IPS-15b (cell line): ENCODE results near the gene ZNF511.

Experiments
- H3K27me3 ChIP-seq: one replicate; pipeline ENCODE4 v1.6.1; 2013; ENCODE audit warnings: low read length; ENCODE audit not compliant: control insufficient read depth, insufficient read depth
- H3K36me3 ChIP-seq: one replicate; pipeline ENCODE4 v1.6.1; 2013; ENCODE audit warnings: low read length; ENCODE audit not compliant: control insufficient read depth, insufficient read depth
- H3K4me1 ChIP-seq: one replicate; pipeline ENCODE4 v1.6.1; 2013; ENCODE audit warnings: mild to moderate bottlenecking, low read length; ENCODE audit not compliant: control insufficient read depth, insufficient read depth
- H3K4me3 ChIP-seq: one replicate; pipeline ENCODE4 v1.5.1; 2013; ENCODE audit warnings: low read depth, low read length
- H3K9ac ChIP-seq: one replicate; pipeline ENCODE4 v1.6.1; 2013; ENCODE audit warnings: low read depth, mild to moderate bottlenecking, low read length
- H3K9me3 ChIP-seq: one replicate; pipeline ENCODE4 v1.6.1; 2013; ENCODE audit warnings: mild to moderate bottlenecking, low read length; ENCODE audit not compliant: control insufficient read depth, insufficient read depth

ZNF511 gene

DNA sequence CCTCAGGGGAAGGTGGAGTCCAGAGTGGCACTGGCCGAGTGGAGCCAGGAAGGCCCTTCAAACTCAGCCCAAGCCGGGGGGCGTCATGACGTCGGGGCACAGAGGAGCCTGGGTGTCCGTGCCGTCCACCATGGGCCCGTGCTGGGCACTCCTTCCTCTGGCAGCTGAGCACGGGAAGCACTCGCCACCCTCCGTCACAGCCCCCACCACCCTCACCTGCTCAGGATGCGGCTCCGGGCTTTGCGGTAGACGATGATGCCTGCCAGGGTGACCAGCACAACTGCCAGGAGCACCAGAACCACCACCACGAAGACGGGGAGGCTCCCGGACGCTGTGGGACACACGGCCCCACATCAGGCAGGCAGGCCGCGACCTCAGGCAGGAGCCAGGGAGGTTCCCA is 40.2 kb upstream of the ZNF511 start:
- H3K9ac ChIP-seq = no peak overlapping the region
- no peaks in the 10 kb centered on the region for H3K4me1 ChIP-seq
- no peak overlapping the region for H3K4me3 ChIP-seq
- H3K36me3 ChIP-seq = peaks cover 3% of the 10 kb centered on the region
- H3K27me3 ChIP-seq = no peaks in the 10 kb centered on the region
- no peaks in the 10 kb centered on the region for H3K9me3 ChIP-seq

DNA sequence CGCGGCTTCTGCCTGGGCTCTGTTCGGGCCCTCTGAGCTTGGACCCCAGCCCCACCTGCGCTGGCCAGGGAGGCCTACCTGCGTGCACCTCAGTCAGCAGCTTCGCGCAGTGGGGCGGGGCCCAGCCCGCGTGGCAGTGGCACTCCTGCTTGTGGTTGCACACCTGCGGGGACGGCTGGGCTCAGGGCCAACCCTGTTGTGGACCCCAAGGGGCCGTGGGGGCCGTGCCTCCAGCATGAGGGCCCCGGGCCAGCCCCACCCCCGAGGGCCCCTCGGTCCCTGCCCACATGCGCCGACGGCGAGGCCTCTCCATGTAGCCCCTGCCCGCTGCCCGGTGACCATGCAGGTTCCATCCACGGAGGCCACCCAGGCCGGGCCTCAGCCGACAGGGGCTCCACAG is 39.3 kb upstream of the ZNF511 start:
- no peak overlapping the region for H3K9ac ChIP-seq
- H3K4me3 ChIP-seq = no peak overlapping the region
- no peaks in the 10 kb centered on the region for H3K27me3 ChIP-seq

GRCh38 chr10:133270204-133270603 is 38.5 kb upstream of the ZNF511 start:
- no peaks in the 10 kb centered on the region for H3K27me3 ChIP-seq
- H3K9me3 ChIP-seq = no peaks in the 10 kb centered on the region
- H3K4me1 ChIP-seq = no peaks in the 10 kb centered on the region
- H3K36me3 ChIP-seq = peaks cover 3% of the 10 kb centered on the region
- H3K4me3 ChIP-seq = no peak overlapping the region
- H3K9ac ChIP-seq = no peak overlapping the region

More for the DNA sequence above, 39.3 kb upstream of the ZNF511 start:
- Histone ChIP-seq H3K36me3 (peaks cover 3% of the 10 kb centered on the region), H3K9me3 (no peaks in the 10 kb centered on the region), H3K4me1 (no peaks in the 10 kb centered on the region)

DNA sequence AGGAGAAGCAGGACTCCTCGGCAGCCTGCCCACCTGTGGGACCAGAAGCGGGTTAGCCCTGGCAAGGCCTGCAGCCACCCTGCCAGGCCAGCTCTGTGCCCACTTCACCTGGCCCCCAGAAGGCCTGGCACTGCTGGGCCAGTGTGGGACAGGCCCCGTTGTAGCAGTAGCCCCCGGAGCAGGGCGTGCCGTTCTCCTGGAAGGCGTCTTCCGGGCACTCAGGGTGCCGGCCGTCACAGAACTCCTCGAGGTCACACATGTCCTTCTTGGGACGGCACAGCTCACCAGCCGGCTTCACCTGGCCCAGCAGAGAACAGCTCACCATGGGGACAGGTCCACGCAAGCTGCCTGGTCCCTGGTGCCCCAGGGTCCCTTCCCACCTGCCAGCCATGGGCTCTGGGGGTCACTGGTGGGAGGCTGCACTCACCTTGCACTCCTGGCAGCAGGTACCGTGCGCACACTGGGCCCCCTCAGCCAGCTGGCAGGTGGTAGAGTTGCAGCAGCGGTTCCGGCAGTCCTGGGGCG is 37.9 kb upstream of the ZNF511 start:
- H3K4me1 ChIP-seq = no peaks in the 10 kb centered on the region
- peaks cover 3% of the 10 kb centered on the region for H3K36me3 ChIP-seq
- no peaks in the 10 kb centered on the region for H3K27me3 ChIP-seq
- no peak overlapping the region for H3K4me3 ChIP-seq
- no peak overlapping the region for H3K9ac ChIP-seq
- no peaks in the 10 kb centered on the region for H3K9me3 ChIP-seq

- peaks cover 3% of the 10 kb centered on the region for H3K36me3 ChIP-seq
Observed at GRCh38 chr10:133271521-133272300, 37.0 kb upstream of the ZNF511 start.

GRCh38 chr10:133272301-133272963 is 36.3 kb upstream of the ZNF511 start:
- Histone ChIP-seq H3K4me3 (no peak overlapping the region), H3K9ac (no peak overlapping the region), H3K36me3 (peaks cover 3% of the 10 kb centered on the region), H3K27me3 (peaks cover 3% of the 10 kb centered on the region), H3K9me3 (no peaks in the 10 kb centered on the region), H3K4me1 (no peaks in the 10 kb centered on the region)

More at GRCh38 chr10:133271521-133272300, 37.0 kb upstream of the ZNF511 start:
- Histone ChIP-seq H3K27me3 (peaks cover 3% of the 10 kb centered on the region), H3K9ac (no peak overlapping the region), H3K4me1 (no peaks in the 10 kb centered on the region), H3K4me3 (no peak overlapping the region), H3K9me3 (no peaks in the 10 kb centered on the region)

- peaks cover 3% of the 10 kb centered on the region for H3K36me3 ChIP-seq
- H3K4me3 ChIP-seq = no peak overlapping the region
- peaks cover 3% of the 10 kb centered on the region for H3K27me3 ChIP-seq
Observed at GRCh38 chr10:133272964-133273420, 35.7 kb upstream of the ZNF511 start.

GRCh38 chr10:133273534-133274143 is 35.1 kb upstream of the ZNF511 start:
- H3K27me3 ChIP-seq = peaks cover 3% of the 10 kb centered on the region
- H3K9me3 ChIP-seq = no peaks in the 10 kb centered on the region
- no peak overlapping the region for H3K4me3 ChIP-seq
- no peaks in the 10 kb centered on the region for H3K4me1 ChIP-seq
- H3K36me3 ChIP-seq = peaks cover 3% of the 10 kb centered on the region
- no peak overlapping the region for H3K9ac ChIP-seq

More at GRCh38 chr10:133272964-133273420, 35.7 kb upstream of the ZNF511 start:
- Histone ChIP-seq H3K9ac (no peak overlapping the region), H3K9me3 (no peaks in the 10 kb centered on the region), H3K4me1 (no peaks in the 10 kb centered on the region)

DNA sequence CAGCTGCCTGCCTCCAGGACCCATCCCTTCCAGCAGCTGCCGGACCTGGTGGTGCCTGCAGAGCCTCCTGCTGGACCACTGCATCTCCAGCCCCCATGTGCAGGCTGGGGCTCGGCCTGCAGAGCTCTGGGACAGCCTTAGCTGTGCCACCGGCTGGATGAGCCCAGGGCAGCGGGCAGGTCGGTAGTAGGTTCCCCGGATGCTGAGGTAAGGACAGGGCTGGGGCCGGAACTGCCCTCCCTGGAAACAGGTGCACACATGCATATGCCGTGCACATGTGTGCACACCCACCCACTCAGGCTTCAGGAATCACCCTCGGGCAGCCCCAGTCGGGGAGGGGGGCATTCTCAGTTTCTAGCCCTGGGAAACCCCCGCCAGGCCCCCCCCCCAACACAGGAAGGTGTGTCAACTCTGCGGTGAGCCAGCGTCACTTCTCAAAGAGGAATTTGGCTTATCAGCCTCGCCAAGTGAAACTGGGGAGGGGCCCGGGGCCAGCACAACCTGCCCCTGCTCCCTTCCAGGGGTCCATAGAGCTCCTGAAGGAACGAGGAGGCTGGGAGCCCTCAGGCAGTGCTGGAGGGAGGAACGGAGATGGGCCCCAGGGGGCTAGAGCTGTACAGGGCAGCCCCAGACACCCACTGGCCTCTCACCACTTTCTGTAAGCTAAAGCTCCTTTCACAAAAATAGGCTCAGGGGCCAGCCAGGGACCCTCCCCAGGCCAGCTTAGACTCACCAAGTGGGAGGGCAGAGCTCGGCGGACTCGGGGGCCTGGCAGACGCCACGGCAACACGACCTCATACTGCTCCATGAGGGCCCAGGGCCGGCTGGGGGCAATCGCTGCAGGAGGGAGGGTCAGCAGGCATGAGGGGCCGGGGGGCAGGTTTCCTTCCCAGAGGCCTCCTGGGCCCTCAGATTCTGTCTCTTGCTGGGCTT is 33.7 kb upstream of the ZNF511 start:
- Histone ChIP-seq H3K9ac (no peak overlapping the region), H3K4me1 (no peaks in the 10 kb centered on the region), H3K9me3 (no peaks in the 10 kb centered on the region), H3K27me3 (peaks cover 3% of the 10 kb centered on the region), H3K4me3 (no peak overlapping the region), H3K36me3 (peaks cover 15% of the 10 kb centered on the region)

DNA sequence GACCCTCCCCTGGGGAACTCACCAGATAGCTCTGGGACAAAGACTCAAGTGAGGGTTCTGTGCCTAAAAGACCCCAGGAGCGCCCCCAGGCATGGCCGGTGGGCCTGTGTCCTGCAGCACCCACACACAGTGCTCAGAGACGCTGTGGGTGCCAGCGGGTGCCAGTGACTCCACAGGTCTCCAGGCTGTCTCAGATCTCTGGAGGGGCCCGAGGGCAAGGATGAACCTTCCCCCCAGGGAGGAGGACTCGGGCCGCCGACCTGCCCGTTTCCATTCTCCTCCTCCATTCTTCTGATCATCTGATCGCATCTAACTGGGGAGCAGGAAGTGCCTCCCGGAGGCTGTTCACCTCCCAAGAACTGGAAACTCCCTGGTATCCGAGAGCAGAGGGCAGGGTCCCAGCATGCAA is 33.0 kb upstream of the ZNF511 start:
- no peak overlapping the region for H3K4me3 ChIP-seq
- no peak overlapping the region for H3K9ac ChIP-seq

DNA sequence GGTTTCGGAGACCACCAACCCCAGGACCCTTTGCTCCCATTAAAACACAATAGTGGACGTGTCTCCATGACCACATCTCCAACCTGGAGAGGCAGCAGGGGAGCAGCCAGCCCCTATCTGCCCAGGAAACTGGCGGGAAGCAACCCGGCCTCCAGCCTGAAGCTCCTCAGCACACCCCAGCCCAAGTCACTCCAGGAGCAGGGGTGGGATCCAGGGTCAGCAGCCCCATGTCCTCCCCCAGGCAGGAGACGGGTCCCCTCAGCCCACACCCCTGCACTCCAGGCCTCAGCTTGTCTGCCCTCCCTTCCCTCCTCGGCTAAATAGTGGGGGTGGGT is 32.6 kb upstream of the ZNF511 start:
- H3K9ac ChIP-seq = peak overlapping the region; percentile 47
- H3K4me3 ChIP-seq = peak overlapping the region; percentile 37
- H3K4me1 ChIP-seq = no peaks in the 10 kb centered on the region

More for the DNA sequence above, 33.0 kb upstream of the ZNF511 start:
- Histone ChIP-seq H3K4me1 (no peaks in the 10 kb centered on the region), H3K36me3 (peaks cover 19% of the 10 kb centered on the region), H3K27me3 (peaks cover 3% of the 10 kb centered on the region), H3K9me3 (no peaks in the 10 kb centered on the region)

More for the DNA sequence above, 32.6 kb upstream of the ZNF511 start:
- Histone ChIP-seq H3K36me3 (peaks cover 20% of the 10 kb centered on the region), H3K9me3 (no peaks in the 10 kb centered on the region), H3K27me3 (peaks cover 3% of the 10 kb centered on the region)
